HG02840 (cell line): Measurements from ENCODE around the gene KDM6A.
"Not testable (repeated sequence)": the region's sequence is repeated elsewhere in the genome, so short reads cannot be mapped to it uniquely, and the experiment has no call there.

Source experiments
- ATAC-seq: cut with Tn5 transposase; IDR thresholded peaks from one replicate; pipeline ENCODE4 v1.9.1; 2021; ENCODE audit warnings: mild to moderate bottlenecking, moderate library complexity, moderate number of reproducible peaks; ENCODE audit not compliant: unreplicated experiment, low FRiP score

Gene KDM6A

DNA sequence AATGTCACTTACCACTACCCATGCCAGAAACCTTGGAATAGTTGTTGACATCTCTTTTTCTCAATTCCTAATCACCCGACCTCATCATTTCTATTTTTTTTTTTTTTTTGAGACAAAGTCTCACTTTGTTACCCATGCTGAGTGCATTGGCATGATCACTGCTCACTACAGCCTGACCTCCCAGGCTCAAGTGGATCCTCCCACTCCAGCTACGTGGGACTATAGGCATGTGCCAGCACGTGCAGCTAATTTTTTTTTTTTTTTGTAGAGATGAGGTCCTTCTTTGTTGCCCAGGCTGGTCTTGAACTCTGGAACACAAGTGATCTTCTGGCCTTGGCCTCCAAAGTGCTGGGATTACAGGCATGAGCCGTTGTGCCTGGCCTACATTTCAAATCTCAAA is 12.0 kb downstream of the KDM6A start:
- no peak for ATAC-seq

GRCh38 chrX:44889824-44890223 is 16.8 kb downstream of the KDM6A start:
- no peak for ATAC-seq

DNA sequence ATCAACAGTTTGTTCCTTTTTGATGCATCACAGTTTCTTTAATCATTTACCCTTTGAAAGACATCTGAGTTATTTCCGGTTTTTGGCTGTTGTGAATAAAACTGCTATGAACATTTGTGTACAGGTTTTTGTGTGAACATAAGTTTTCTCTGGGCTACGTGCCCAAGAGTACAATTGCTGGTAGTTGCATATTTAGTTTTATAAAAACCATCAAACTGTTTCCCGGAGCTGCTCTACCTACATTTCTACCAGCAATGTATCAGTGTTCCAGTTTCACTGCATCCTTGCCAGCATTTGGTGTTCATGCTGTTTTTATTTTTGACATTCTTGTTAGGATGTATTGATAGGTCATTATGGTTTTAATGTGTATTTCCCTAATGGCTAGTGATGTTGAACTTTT is 17.3 kb downstream of the KDM6A start:
- ATAC-seq = no peak

DNA sequence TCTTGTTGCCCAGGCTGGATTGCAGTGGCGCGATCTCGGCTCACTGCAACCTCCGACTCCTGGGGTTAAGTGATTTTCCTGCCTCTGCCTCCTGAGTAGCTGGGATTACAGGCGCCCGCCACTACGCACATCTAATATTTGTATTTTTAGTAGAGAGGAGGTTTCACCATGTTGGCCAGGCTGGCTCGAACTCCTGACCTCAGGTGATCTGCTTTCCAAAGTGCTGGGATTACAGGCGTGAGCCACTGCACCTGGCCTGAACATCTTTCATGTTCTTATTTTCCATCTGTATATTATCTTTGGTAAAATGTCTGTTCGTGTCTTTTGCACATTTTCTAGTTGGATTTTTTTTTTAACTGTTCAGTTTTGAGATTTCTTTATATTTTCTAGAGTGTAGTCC is 17.7 kb downstream of the KDM6A start:
- ATAC-seq = not testable (repeated sequence)

DNA sequence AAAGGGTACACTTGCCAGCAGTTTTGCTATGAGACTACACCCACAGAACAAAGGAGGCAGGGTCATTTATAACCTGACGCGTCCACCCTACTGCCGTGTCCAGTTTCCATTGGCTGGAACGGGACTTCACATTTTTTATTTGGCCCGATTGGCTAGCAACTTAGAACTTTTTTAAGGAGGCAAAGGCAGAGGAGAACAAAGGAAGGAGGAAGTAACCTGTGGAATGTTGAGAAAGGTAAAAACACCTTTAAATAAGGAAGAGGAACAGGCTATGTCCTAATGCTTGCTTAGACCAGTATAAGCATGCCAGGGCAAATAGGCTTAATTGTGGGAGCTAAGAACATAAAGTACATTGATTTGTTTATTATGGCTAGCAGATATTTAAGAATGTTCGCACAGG is 18.7 kb downstream of the KDM6A start:
- no peak for ATAC-seq

DNA sequence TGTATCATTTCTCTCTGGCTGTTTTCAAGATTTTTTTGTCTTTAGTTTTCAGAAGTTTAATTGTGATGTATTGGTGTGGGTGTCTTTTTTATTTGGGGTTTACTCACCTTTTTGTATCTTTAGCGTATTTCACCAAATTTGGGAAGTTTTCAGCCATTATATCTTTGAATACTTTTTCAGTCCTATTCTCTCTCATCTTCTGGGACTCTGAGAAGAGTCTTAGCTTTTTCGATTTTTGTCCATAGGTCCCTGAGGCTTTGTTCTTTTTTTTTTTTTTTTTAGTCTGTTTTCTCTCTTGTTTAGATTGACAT is 23.8 kb downstream of the KDM6A start:
- no peak for ATAC-seq

DNA sequence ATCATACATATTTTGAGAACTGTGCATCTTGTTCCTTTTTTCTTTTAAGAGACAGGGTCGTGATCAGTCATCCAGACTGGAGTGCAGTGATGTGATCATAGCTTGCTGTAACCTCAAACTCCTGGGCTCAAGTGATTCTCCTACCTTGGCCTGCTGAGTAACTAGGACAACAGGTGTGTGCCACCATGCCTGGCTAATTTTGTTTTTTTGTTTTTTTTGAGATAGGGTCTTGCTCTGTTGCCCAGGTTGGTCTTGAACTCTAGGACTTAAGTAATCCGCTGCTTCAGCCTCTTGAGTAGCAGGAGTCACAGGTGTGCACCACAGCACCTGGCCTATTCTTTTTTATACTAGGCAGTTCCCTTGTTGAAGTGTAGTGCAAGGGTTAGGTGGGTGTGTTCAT is 24.6 kb downstream of the KDM6A start:
- ATAC-seq = no peak

DNA sequence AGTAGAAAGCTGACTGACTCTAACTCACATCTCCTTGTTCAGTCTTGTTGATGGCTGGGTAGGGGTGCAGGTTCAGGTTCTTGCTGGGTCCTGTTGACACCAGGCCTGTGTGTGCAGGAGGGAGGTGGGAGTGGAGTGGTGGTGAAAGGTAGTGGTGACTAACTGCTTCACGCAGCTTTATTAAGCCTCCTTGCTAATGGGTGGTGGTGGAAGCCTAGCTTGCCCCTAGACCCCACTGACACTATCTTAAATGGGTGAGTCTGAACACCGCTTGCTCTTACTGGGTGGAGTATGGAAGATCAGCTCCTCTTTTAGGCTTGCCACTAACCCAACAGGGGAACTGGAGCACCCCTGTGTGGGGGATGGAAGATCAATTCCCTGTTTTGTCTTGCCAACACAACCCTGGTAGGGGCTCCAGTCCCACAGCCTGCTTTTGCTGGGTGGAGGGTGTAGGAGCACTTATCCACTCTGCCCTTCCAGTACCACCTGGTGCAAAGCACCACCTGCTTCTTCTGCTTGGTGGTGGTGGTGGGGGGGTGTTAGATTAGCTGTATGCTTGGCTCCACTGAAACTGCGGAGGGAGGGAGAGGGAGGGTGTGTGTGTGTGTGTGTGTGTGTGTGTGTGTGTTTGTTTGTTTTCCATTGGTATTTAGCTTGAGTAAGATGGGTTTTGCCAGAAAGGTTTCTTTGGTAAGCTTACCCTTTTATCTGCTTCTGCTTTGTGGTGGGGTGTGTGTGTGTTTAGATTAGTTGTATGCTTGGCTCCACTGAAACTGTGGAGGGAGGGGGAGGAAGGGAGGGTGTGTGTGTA is 25.6 kb downstream of the KDM6A start:
- ATAC-seq = no peak

- no peak for ATAC-seq
Measured at GRCh38 chrX:44899946-44900345, 27.0 kb downstream of the KDM6A start.

- no peak for ATAC-seq
Measured at GRCh38 chrX:44903107-44903506, 30.1 kb downstream of the KDM6A start.

DNA sequence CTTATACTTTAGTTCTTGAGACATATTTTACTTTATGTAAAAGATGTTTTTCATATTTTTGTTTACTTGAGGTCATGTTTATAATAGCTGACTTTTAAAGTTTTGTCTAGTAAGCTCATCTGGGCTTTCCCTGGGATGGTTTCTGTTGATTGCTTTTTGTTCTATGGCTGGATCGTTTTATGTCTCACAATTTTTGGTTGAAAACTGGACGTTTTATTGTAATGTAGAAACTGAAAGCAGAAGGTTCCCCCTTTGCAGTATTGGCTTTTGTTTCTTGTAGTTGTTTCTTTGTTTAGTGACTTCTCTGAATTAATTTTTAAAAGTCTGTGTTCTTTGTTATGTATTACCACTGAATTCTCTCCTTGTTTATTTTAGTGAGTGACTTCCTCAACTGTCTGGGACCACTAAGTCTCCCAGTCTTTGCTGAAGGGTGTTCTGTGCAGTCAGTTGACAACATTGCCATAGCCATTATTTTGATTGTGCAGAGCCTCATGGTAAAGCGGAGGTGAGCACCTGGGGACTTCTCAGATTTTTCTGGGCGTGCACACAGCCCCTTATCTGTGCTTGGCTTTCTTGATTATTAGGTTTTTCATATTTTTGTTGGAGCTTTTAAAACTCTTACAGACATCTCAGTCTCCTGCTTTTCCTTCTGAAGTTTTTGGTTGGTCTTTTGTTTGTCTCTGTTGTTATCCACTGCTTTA is 31.0 kb downstream of the KDM6A start:
- ATAC-seq = no peak

DNA sequence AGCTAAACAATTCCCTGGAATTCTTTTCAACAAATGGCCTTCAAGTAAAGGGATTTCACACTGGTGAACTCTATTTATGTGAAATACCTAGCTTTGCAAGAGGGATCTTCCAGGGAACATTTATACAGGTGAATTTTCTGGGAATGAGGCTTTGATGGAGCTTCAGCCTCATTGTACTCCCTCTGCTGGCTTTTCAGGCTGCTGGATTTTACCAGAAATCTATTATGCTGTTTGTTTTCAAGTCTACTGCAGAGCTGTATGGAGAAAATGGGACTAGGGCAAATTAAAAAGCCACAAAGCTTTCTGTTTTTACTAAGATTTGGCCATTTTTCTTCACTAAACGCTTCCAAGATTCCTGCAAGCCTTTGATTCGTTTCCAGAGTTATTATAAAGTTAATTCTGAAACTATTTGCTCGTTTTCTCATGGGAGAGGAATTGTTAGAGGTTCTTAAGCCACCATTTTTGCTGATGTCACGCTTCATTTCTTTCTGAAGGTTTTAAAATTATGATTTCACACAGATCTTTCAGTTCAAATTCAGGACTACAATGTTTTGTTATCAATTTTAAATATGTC is 31.6 kb downstream of the KDM6A start:
- no peak for ATAC-seq

GRCh38 chrX:44906041-44906440 is 33.1 kb downstream of the KDM6A start:
- no peak for ATAC-seq

- ATAC-seq = no peak
Measured at GRCh38 chrX:44906542-44906941, 33.6 kb downstream of the KDM6A start.

- no peak for ATAC-seq
Measured at GRCh38 chrX:44908153-44908552, 35.2 kb downstream of the KDM6A start.

DNA sequence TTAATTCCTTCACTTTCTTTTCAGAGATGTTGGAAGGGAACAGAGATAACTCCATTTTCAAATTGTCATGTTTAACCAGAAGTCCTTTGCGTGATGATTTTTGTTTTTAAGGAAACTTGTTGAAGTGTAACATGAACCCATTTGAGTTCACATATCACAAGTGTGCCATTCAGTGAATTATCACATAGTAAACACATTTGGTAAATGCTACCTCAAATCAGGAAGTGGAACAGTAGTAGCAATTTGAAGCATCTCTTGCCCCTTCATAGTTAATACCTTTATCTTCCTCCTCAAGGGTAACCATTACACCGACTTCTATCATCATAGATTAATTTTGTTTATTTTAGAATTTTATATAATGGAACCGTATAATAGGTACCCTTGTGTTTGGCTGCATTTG is 35.8 kb downstream of the KDM6A start:
- no peak for ATAC-seq

DNA sequence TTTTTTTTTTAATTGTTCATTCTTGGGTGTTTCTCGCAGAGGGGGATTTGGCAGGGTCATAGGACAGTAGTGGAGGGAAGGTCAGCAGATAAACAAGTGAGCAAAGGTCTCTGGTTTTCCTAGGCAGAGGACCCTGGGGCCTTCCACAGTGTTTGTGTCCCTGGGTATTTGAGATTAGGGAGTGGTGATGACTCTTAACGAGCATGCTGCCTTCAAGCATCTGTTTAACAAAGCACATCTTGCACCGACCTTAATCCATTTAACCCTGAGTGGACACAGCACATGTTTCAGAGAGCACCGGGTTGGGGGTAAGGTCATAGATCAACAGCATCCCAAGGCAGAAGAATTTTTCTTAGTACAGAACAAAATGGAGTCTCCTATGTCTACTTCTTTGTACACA is 37.5 kb downstream of the KDM6A start:
- not testable (repeated sequence) for ATAC-seq

DNA sequence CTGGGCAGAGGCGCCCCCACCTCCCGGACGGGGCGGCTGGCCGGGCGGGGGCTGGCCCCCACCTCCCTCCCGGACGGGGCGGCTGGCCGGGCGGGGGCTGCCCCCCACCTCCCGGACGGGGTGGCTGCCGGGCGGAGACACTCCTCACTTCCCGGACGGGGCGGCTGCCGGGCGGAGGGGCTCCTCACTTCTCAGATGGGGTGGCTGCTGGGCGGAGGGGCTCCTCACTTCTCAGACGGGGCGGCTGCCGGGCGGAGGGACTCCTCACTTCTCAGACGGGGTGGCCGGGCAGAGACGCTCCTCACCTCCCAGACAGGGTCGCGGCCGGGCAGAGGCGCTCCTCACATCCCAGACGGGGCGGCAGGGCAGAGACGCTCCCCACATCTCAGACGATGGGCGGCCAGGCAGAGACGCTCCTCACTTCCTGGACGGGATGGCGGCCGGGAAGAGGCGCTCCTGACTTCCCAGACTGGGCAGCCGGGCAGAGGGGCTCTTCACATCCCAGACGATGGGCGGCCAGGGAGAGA is 38.1 kb downstream of the KDM6A start:
- ATAC-seq = not testable (repeated sequence)

DNA sequence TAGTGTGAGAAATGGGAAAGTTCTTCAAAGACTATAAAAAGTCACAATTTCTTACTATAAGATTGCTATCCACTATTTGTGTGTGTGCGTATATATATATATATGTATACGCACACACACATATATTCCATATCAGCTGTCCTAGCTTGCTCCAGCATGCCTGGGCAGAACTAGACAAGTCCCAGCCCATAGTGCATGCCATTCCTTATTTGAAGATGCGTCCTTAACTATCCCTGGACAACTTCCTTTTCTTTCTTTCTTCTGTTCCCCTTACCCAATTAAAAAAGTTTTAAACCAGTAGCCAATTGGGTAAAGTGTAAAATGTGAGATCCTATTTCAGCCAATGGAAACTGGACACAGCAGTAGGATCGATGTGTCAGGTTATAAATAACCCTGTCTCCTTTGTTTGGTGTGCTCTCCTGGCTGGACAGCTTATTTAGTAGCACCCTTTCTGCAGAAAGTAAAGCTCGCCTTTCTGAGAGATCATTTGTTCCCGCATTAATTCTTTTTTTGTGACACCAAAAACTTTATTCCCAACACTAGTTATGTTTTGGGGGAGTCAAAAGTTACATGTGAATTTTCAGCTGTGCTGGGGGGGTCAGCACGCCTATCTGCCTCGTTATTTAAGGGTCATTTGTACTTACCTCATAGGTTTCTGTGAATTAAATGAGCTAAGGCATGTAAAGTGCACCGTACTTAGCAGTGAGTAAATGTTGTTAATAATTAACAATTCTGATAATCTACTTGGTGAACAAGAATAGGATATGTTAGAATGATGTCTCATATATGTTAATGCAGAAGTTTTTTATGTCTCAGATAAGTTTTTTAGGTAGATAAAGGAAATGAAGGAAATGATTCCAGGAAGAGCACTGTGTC is 40.9 kb downstream of the KDM6A start:
- ATAC-seq = peak; percentile 46

- peak; percentile 79 for ATAC-seq
Measured at GRCh38 chrX:44914532-44915198, 41.7 kb downstream of the KDM6A start.
